Renal pelvis (tissue), 4 donors: ENCODE results near the gene EGLN1. TPM values are rescaled to one million over a fixed set of nuclear protein-coding genes. Genes with fewer than 3 reads are reported as not detected.

ENCODE experiments used
- DNase-seq: peaks from one replicate; pipeline ENCODE4 v3.0.0-alpha.2; 2013
- polyA plus RNA-seq, 3 donors: library from polyadenylated mRNA; unstranded; fragments of 120-200 nt; gene quantifications; one replicate each; pipeline ENCODE4 v1.2.1, GENCODE V29; 2013; ENCODE audit not compliant: insufficient read length in 3 of 3

The EGLN1 gene
- polyA plus RNA-seq, 3 donors = 37.8 to 43.6 (median 38.9) TPM

GRCh38 chr1:231407049-231407448 is 15.0 kb downstream of the EGLN1 start:
- no peak for DNase-seq

- no peak for DNase-seq
Observed at GRCh38 chr1:231404318-231404717, 17.8 kb downstream of the EGLN1 start.

- DNase-seq = no peak
Observed at GRCh38 chr1:231401478-231401877, 20.6 kb downstream of the EGLN1 start.

GRCh38 chr1:231397886-231398671 is 24.0 kb downstream of the EGLN1 start:
- no peak for DNase-seq

- no peak for DNase-seq
Observed at GRCh38 chr1:231396643-231397042, 25.4 kb downstream of the EGLN1 start.

- DNase-seq = no peak
Observed at GRCh38 chr1:231395998-231396390, 26.1 kb downstream of the EGLN1 start.

GRCh38 chr1:231395076-231395997 is 26.8 kb downstream of the EGLN1 start:
- DNase-seq = peak; percentile 36

- DNase-seq = no peak
Observed at GRCh38 chr1:231393668-231394067, 28.4 kb downstream of the EGLN1 start.

GRCh38 chr1:231392389-231393131 is 29.5 kb downstream of the EGLN1 start:
- DNase-seq = no peak

GRCh38 chr1:231390071-231390470 is 32.0 kb downstream of the EGLN1 start:
- no peak for DNase-seq

- no peak for DNase-seq
Observed at GRCh38 chr1:231387770-231388669, 34.1 kb downstream of the EGLN1 start.

- no peak for DNase-seq
Observed at GRCh38 chr1:231386466-231386865, 35.6 kb downstream of the EGLN1 start.

- no peak for DNase-seq
Observed at GRCh38 chr1:231385416-231385748, 36.7 kb downstream of the EGLN1 start.

- DNase-seq = no peak
Observed at GRCh38 chr1:231384696-231385415, 37.2 kb downstream of the EGLN1 start.

GRCh38 chr1:231383159-231383860 is 38.8 kb downstream of the EGLN1 start:
- no peak for DNase-seq

GRCh38 chr1:231382426-231382825 is 39.7 kb downstream of the EGLN1 start:
- DNase-seq = no peak

- no peak for DNase-seq
Observed at GRCh38 chr1:231381729-231382128, 40.4 kb downstream of the EGLN1 start.

GRCh38 chr1:231376875-231377549 is 45.1 kb downstream of the EGLN1 start:
- DNase-seq = no peak

GRCh38 chr1:231376101-231376500 is 46.0 kb downstream of the EGLN1 start:
- DNase-seq = no peak
